ENCODE measurements around the gene KLHL36. TPM values are rescaled to one million over a fixed set of nuclear protein-coding genes. Genes with fewer than 3 reads are reported as not detected.

Gene KLHL36
- polyA plus RNA-seq, 1 of the 3 experiments (the other 2 are of a cell fraction): 39.8 TPM

DNA sequence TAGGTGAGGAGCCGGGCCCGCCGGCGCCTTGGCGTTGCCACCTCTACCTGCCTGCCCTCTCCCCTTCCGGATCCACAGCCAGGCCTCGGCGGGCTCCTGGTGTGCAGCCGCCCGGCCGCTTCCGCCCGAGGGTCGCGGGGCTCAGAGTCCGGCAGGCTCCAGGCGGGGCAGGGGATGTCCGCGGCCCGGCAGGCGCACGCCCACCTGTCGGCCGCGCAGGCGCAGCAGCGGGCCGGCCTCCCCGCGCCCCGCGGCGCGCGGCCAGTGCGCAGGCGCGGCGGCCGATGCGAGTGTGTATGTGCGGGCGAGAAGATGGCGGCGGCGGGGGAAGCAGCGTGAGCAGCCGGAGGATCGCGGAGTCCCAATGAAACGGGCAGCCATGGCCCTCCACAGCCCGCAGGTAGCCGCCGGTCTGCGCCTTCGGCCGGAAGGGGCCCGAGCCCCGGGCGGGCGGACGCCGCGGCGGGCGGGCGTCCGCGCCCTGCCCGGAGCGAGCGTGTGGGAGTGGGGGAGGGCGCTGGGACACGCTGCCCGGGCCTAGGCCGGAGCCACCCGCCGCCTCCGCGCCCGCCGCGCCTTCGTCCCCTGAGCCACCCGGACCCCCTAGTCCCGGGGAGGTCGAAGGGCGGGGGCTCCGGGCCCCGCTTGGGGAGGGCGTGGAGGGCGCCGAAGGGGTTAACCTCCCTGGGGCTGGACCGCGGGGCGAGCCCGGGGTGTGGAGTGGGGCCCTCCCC is 51.6 kb downstream of the KLHL36 start, which contains the start of gene USP10:
TSS of gene USP10 (plus strand) at position 289 of the 734 bp plus-strand sequence. CDS start at position 380, 91 bp downstream.
- H3K4me3 ChIP-seq (ENCODE audit: low read depth in 2 of 2, low read length in 1 of 2): peak within 1 kb of the TSS; percentile 65 to 91
- CTCF ChIA-PET: interaction anchor here (0.7 to 6.0 kb wide), 5 partner anchors 26 to 77 kb away, joined by 3 to 39 read pairs (median 9); no protein-coding TSS in a partner anchor
- peaks cover 7 to 15% of the 10 kb centered on the region in 2 experiments; a peak in 2 of 4 replicates for H3K4me1 ChIP-seq (ENCODE audit: control insufficient read depth in 1 of 2, insufficient read depth in 2 of 2, low read depth in 1 of 2, low read length in 1 of 2)
- peaks cover 51% of the 10 kb centered on the region for H3K79me2 ChIP-seq (ENCODE audit: insufficient read depth)
- peak within 1 kb of the TSS; percentile 95 for H3K4me2 ChIP-seq
- POLR2A ChIA-PET: interaction anchor here (1.0 kb wide), 1 partner anchor 57 kb away, joined by 3 read pairs; no protein-coding TSS in a partner anchor
- peak; percentile 100 for DNase-seq
- no CpG with 5 or more reads among the region's 97 CpGs for WGBS (ENCODE audit: low lambda C conversion rate)
- no peaks in the 10 kb centered on the region for H3K9me3 ChIP-seq
- H3K36me3 ChIP-seq (replicated peaks in 1 of 2; ENCODE audit: control insufficient read depth in 1 of 2, insufficient read depth in 2 of 2, low read length in 1 of 2): no peaks in the 10 kb centered on the region
- no peaks in the 10 kb centered on the region for H3K9me2 ChIP-seq
- peaks cover 46% of the 10 kb centered on the region for H4K20me1 ChIP-seq (ENCODE audit: insufficient read depth)
- peak within 1 kb of the TSS; percentile 58 to 71 for H3K27ac ChIP-seq (ENCODE audit: low read depth in 2 of 2, low read length in 1 of 2)
- no peaks in the 10 kb centered on the region for H3K27me3 ChIP-seq (ENCODE audit: insufficient read depth)
- no peaks in the 10 kb centered on the region for H3F3A ChIP-seq (replicated peaks; ENCODE audit: insufficient read depth)
- peak within 1 kb of the TSS; percentile 84 for H2AFZ ChIP-seq (ENCODE audit: low read depth)
- peak within 1 kb of the TSS; percentile 87 for H3K9ac ChIP-seq
- TF ChIP-seq FOXM1 (IDR thresholded peaks at IDR 0.05; ENCODE audit: low read depth) (no peak), SMC3 (IDR thresholded peaks at IDR 0.05; ENCODE audit: low read depth, low read length) (no peak), EZH2phosphoT487 (IDR thresholded peaks at IDR 0.05; ENCODE audit: borderline replicate concordance, low read depth) (no peak), MEF2A (IDR thresholded peaks at IDR 0.05; ENCODE audit: borderline replicate concordance, low read depth) (no peak), RCOR1 (IDR thresholded peaks at IDR 0.05; ENCODE audit: low read length) (no peak), MXI1 (IDR thresholded peaks at IDR 0.05; ENCODE audit: low read depth, low read length) (peak; percentile 79), POLR2AphosphoS5 (IDR thresholded peaks at IDR 0.05; ENCODE audit: low read depth, low read length) (peak; percentile 60), NFIC (IDR thresholded peaks at IDR 0.05; ENCODE audit: borderline replicate concordance) (no peak), EP300 (IDR thresholded peaks at IDR 0.05; ENCODE audit: borderline replicate concordance in 1 of 2, low read depth in 1 of 2, low read length in 1 of 2) (no peak), TCF12 (IDR thresholded peaks at IDR 0.05) (no peak), JUND (IDR thresholded peaks at IDR 0.05) (no peak), TAF1 (IDR thresholded peaks at IDR 0.05; ENCODE audit: borderline replicate concordance, low read depth, low read length) (peak; percentile 67; the same call in 1 of the 2 replicates), GABPA (IDR thresholded peaks at IDR 0.05; ENCODE audit: low read depth) (peak; percentile 23; the same call in 1 of the 2 replicates), SIN3A (IDR thresholded peaks at IDR 0.05; ENCODE audit: borderline replicate concordance, low read depth, low read length) (no peak), RAD21 (IDR thresholded peaks at IDR 0.05; ENCODE audit: low read length) (no peak), FOSL2 (IDR thresholded peaks at IDR 0.05; ENCODE audit: borderline replicate concordance, low read depth) (no peak), RXRA (IDR thresholded peaks at IDR 0.05; ENCODE audit: borderline replicate concordance, low read depth) (no peak), ELF1 (IDR thresholded peaks at IDR 0.05) (no peak), NRF1 (IDR thresholded peaks at IDR 0.05; ENCODE audit: low read depth, low read length) (peak; percentile 93)
- TF ChIP-seq, protein P1, sequence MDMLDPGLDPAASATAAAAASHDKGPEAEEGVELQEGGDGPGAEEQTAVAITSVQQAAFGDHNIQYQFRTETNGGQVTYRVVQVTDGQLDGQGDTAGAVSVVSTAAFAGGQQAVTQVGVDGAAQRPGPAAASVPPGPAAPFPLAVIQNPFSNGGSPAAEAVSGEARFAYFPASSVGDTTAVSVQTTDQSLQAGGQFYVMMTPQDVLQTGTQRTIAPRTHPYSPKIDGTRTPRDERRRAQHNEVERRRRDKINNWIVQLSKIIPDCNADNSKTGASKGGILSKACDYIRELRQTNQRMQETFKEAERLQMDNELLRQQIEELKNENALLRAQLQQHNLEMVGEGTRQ (IDR thresholded peaks at IDR 0.05; ENCODE audit: borderline replicate concordance, low read depth, low read length): no peak
- TF ChIP-seq, protein P2, sequence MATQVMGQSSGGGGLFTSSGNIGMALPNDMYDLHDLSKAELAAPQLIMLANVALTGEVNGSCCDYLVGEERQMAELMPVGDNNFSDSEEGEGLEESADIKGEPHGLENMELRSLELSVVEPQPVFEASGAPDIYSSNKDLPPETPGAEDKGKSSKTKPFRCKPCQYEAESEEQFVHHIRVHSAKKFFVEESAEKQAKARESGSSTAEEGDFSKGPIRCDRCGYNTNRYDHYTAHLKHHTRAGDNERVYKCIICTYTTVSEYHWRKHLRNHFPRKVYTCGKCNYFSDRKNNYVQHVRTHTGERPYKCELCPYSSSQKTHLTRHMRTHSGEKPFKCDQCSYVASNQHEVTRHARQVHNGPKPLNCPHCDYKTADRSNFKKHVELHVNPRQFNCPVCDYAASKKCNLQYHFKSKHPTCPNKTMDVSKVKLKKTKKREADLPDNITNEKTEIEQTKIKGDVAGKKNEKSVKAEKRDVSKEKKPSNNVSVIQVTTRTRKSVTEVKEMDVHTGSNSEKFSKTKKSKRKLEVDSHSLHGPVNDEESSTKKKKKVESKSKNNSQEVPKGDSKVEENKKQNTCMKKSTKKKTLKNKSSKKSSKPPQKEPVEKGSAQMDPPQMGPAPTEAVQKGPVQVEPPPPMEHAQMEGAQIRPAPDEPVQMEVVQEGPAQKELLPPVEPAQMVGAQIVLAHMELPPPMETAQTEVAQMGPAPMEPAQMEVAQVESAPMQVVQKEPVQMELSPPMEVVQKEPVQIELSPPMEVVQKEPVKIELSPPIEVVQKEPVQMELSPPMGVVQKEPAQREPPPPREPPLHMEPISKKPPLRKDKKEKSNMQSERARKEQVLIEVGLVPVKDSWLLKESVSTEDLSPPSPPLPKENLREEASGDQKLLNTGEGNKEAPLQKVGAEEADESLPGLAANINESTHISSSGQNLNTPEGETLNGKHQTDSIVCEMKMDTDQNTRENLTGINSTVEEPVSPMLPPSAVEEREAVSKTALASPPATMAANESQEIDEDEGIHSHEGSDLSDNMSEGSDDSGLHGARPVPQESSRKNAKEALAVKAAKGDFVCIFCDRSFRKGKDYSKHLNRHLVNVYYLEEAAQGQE (IDR thresholded peaks at IDR 0.05; ENCODE audit: low read depth, low read length): no peak
- TF ChIP-seq, protein P3, sequence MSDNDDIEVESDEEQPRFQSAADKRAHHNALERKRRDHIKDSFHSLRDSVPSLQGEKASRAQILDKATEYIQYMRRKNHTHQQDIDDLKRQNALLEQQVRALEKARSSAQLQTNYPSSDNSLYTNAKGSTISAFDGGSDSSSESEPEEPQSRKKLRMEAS (IDR thresholded peaks at IDR 0.05; ENCODE audit: low read depth): peak; percentile 32; the same call in 1 of the 2 replicates
- TF ChIP-seq, protein P4, sequence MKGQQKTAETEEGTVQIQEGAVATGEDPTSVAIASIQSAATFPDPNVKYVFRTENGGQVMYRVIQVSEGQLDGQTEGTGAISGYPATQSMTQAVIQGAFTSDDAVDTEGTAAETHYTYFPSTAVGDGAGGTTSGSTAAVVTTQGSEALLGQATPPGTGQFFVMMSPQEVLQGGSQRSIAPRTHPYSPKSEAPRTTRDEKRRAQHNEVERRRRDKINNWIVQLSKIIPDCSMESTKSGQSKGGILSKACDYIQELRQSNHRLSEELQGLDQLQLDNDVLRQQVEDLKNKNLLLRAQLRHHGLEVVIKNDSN (IDR thresholded peaks at IDR 0.05; ENCODE audit: borderline replicate concordance, low read depth): no peak
- TF ChIP-seq, protein P5, sequence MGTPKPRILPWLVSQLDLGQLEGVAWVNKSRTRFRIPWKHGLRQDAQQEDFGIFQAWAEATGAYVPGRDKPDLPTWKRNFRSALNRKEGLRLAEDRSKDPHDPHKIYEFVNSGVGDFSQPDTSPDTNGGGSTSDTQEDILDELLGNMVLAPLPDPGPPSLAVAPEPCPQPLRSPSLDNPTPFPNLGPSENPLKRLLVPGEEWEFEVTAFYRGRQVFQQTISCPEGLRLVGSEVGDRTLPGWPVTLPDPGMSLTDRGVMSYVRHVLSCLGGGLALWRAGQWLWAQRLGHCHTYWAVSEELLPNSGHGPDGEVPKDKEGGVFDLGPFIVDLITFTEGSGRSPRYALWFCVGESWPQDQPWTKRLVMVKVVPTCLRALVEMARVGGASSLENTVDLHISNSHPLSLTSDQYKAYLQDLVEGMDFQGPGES (IDR thresholded peaks at IDR 0.05; ENCODE audit: low read depth, low read length): no peak
- TF ChIP-seq, protein P6, sequence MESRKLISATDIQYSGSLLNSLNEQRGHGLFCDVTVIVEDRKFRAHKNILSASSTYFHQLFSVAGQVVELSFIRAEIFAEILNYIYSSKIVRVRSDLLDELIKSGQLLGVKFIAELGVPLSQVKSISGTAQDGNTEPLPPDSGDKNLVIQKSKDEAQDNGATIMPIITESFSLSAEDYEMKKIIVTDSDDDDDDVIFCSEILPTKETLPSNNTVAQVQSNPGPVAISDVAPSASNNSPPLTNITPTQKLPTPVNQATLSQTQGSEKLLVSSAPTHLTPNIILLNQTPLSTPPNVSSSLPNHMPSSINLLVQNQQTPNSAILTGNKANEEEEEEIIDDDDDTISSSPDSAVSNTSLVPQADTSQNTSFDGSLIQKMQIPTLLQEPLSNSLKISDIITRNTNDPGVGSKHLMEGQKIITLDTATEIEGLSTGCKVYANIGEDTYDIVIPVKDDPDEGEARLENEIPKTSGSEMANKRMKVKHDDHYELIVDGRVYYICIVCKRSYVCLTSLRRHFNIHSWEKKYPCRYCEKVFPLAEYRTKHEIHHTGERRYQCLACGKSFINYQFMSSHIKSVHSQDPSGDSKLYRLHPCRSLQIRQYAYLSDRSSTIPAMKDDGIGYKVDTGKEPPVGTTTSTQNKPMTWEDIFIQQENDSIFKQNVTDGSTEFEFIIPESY (IDR thresholded peaks at IDR 0.05; ENCODE audit: borderline replicate concordance, low read depth): no peak

All from SK-N-SH (cell line).